GM12891 (cell line): ENCODE results near the gene ZCCHC2.

Experiments
- DNase-seq: peaks from one replicate; pipeline ENCODE4 v3.0.0; 2011; ENCODE audit warnings: low spot score; ENCODE audit not compliant: insufficient read length
- FAIRE-seq: peaks from 2 replicates; lab custom pipeline; 2011; peaks lifted over from hg19 to GRCh38; lab: Jason Lieb, UNC
- PAX5 ChIP-seq: IDR thresholded peaks from 2 replicates; pipeline ENCODE4 v1.6.1; 2011; ENCODE audit warnings: low read length, moderate library complexity, mild to moderate bottlenecking; ENCODE audit not compliant: insufficient read depth, severe bottlenecking
- POLR2A ChIP-seq: IDR thresholded peaks from 2 replicates; pipeline ENCODE4 v1.6.1; 2011; ENCODE audit warnings: low read depth, low read length, control low read depth
- POLR2AphosphoS5 ChIP-seq: IDR thresholded peaks from 2 replicates; pipeline ENCODE4 v1.6.1; 2011; ENCODE audit warnings: low read depth, low read length, control low read depth
- POU2F2 ChIP-seq: IDR thresholded peaks from 2 replicates; pipeline ENCODE4 v1.6.1; 2011; ENCODE audit warnings: low read depth, mild to moderate bottlenecking, control low read depth, low read length, moderate library complexity
- SPI1 ChIP-seq: IDR thresholded peaks from 2 replicates; pipeline ENCODE4 v1.6.1; 2011; ENCODE audit warnings: low read depth, low read length, control low read depth
- TAF1 ChIP-seq: IDR thresholded peaks from 2 replicates; pipeline ENCODE4 v1.6.1; 2011; ENCODE audit warnings: low read depth, low read length, control low read depth

The ZCCHC2 gene

DNA sequence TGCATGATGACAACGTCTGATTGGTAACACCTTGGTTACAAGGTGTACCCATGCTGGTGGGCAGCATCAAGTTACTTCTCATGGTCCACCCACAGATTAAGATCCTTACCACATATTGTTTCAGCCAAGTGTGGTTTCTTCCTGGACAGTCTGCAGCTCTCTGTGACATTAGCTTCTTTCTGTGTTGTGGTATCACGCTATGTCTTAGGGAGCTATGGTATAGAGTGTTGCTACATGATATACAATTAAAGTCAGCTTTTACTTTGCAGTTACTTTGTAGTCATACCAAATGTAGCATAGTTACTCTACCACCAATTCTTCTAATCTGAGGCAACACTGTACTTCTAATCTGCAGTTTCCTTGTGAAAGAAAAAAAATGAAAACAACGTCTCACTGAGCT, 48.8 kb downstream of the ZCCHC2 start:
- TF ChIP-seq SPI1: no peak
- no peak for TF ChIP-seq POLR2A
- no peak for TF ChIP-seq POU2F2
- no peak for TF ChIP-seq POLR2AphosphoS5
- TF ChIP-seq TAF1: no peak
- TF ChIP-seq PAX5: no peak
- DNase-seq (no peak), FAIRE-seq (peak; percentile 48)

DNA sequence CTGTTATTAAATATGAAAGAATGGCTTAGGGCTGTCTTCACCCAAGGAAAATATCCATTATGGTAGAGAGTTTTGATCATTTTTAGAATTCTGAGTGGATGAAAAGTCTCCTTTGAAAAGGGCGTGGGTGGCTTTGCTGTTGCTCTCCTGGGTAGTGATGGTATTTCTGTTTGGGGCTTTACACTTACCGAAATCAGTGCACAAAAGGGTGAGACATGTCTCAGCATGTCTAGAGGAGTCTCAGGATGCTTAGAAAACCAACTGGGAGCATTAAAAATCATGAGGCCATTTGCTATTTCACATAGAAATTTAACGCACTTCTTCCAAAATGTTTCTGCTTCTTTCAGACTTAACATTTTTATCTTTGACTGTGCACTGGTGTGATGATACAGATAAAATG, 49.6 kb downstream of the ZCCHC2 start:
- no peak for FAIRE-seq
- no peak for DNase-seq
- TF ChIP-seq POLR2AphosphoS5: no peak
- TF ChIP-seq POU2F2: no peak
- TF ChIP-seq SPI1: no peak

DNA sequence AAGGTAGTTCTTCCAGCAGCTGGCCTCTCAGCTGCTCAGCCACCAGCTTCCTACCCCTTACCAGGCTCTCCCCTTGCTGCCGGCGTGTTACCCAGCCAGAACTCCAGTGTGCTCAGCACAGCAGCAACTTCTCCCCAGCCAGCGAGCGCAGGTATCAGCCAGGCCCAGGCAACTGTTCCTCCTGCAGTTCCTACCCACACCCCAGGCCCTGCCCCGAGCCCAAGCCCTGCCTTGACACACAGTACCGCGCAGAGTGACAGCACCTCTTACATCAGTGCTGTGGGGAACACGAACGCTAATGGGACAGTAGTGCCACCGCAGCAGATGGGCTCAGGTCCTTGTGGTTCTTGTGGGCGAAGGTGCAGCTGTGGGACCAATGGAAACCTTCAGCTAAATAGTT, 52.0 kb downstream of the ZCCHC2 start:
- FAIRE-seq: no peak
- no peak for TF ChIP-seq SPI1
- TF ChIP-seq PAX5: no peak
- no peak for TF ChIP-seq POLR2A
- TF ChIP-seq POLR2AphosphoS5: no peak
- TF ChIP-seq POU2F2: no peak
- no peak for TF ChIP-seq TAF1
- no peak for DNase-seq

DNA sequence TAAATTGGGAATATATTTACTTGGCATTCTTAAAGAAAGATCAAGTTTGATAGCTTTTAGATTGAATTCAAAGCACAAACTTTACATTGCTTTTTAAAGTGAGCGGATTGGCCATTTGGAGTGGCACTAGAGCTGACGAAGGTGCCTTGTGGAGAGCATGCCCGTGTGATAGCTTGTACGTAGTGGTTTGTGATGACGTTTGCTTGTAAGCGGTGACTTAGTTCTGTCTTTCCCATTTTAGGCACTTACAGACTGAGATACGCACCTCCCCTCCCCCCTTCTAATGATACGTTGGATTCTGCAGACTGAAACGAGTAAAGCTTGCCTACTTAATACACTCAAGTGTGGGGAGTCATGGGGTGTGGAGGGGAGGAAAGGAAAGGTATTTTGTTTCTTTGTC, 53.4 kb downstream of the ZCCHC2 start:
- TF ChIP-seq POLR2AphosphoS5 (no peak), POU2F2 (no peak), POLR2A (no peak), TAF1 (no peak), SPI1 (no peak), PAX5 (no peak)
- FAIRE-seq (peak; percentile 72), DNase-seq (no peak)

DNA sequence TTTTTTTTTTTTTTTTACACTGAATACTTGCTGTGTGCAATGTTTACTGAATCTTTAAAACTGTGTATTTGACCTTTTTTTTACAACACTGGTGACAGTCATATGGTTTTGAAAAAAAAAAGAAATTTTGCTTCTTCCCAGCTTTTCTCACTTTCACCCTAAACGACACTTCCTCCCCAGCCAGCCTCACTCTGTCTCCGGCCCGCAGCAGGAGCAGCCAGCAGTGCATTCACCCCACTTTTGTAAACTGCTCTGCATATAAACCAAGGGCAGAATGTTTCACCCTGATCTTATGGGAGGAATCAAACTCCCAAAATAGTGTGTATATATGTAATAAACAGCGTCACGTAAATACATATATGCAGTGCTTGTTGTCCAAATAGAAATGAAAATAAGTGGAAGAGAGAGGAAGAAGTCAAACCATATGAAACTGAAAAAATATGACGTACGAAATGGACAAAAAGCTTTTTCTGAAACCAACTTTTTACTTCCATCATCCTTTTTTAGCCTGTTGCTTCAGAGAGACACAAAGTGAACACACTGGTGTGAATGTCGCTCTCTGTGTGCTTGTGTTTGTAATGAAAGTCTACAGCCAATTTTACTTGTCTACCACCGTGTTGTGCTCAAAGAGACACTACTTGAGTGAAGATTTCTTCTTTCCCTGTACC, 54.2 kb downstream of the ZCCHC2 start:
- FAIRE-seq (peak; percentile 90), DNase-seq (no peak)
- TF ChIP-seq TAF1 (no peak), SPI1 (peak; percentile 65), POU2F2 (no peak)

DNA sequence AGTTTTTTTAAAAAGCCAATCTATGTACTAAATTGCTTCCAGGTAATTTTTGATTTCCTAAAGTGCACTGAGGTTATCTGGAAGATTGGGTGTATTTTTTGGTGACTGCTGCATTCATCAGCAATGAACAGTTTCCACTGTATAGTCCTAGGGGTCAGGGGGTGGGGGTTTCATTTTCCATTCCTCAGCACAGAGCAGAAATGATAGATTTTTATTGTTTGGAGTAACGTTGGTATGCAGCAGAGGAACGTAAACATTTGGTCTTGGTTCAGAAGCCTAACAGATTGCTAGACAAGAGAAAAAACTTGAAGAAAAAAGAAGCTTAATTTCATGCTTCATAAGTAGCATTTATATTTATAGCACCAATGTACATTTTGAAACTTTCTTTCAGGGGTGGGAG, 54.9 kb downstream of the ZCCHC2 start:
- DNase-seq (no peak), FAIRE-seq (peak; percentile 57)
- TF ChIP-seq POLR2AphosphoS5: no peak
- no peak for TF ChIP-seq SPI1

DNA sequence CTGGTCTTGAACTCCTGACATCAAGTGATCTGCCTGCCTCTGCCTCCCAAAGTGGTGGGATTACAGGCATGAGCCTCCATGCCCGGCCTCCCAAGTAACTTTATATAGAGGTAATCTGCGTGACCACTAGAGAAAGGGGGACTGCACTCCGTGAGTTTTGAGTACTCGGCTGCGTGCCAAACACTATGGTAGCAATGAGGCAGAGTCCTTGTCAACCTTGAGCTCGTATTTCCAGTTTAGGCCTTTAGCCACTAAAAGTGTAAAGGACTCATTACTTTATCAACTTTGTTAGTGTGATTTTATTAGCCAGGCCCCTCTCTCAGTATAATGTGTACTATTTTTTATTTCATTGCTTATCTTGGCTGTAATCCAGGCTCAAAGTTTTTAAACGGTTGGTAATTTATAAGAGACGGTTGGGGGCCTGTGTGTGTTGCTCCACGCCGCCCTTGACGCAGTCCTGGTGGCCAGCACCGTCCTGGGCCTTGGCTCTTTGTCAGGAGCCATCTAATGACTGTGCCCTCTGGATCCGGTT, 56.2 kb downstream of the ZCCHC2 start:
- FAIRE-seq: no peak
- no peak for DNase-seq
- TF ChIP-seq POLR2AphosphoS5 (no peak), TAF1 (no peak), PAX5 (no peak), SPI1 (no peak), POU2F2 (no peak), POLR2A (no peak)

DNA sequence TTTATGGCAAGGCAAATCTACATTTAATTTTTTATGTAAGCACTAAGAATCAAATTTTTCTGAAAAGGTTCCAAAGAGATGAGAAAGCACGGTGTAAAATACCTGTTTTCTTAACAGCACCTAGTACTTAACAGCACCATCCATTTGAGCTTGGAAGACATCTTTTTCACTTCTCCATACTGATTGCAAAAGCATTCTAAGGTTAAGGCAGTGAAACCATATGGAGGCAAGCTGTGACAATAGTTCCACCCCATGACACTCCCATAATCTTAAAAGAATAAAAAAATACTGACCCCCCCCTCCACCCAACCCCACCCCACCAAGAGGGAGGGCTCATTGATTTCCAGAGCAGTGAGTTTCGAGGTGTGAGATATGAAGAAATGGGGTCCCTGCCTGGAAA, 60.6 kb downstream of the ZCCHC2 start:
- DNase-seq (no peak), FAIRE-seq (peak; percentile 9)
- TF ChIP-seq SPI1 (peak; percentile 22; the same call in 1 of the 2 replicates), POU2F2 (no peak), POLR2AphosphoS5 (no peak), PAX5 (no peak), TAF1 (no peak)

DNA sequence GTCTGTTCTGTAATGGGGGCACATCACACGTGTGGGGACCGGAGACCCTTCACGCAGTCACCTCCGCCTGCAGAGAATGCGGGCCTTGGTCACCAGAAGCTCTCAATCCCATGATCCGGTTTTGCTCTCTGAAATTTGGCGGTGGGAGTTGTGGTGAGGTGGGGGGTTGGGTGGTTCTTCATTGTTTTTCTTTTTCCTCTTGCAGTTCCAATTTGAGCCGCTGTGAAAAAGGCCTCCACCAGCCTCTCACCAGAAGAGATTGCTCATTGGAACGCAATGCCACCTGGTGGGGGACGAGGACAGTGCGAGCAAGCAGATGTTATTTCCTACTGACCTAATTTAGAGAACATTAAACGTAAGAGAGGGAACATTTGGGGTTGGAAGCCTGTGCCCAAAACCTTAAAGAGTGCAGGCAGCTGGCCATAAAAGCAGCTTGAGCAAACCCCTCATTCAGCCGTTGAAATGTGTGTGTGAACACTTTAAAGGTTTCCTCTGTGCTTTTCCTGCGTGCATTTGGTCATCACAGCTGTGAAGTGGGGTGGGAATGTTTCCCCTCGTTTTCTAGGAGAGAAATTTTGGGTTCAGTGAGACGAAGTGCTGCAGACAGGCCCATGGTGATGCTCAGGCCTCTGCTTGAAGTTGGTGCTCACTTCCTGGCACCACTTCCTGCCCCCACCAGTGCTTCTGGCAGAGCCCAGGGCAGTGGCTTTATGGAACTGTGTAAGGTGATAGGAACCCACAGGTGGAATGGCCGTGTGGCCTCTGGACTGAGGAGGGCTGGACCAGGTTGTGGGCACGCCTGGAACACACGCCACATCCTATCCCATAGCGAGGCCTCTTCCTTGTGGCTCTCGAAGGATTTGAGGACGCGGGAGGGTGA, 61.7 kb downstream of the ZCCHC2 start:
- FAIRE-seq (peak; percentile 95), DNase-seq (peak; percentile 63)
- no peak for TF ChIP-seq POLR2AphosphoS5
- TF ChIP-seq PAX5: peak; percentile 13
- TF ChIP-seq SPI1: no peak
- TF ChIP-seq TAF1: no peak
- 0 out of 2 replicates have a peak, but pooled peaks have one; percentile 60 for TF ChIP-seq POU2F2
- TF ChIP-seq POLR2A: no peak
